Measurements from ENCODE around the gene RARS1. TPM values are rescaled to one million over a fixed set of nuclear protein-coding genes. Genes with fewer than 3 reads are reported as not detected.

RARS1 gene
- total RNA-seq: 104 and 151 TPM in 2 replicates

DNA sequence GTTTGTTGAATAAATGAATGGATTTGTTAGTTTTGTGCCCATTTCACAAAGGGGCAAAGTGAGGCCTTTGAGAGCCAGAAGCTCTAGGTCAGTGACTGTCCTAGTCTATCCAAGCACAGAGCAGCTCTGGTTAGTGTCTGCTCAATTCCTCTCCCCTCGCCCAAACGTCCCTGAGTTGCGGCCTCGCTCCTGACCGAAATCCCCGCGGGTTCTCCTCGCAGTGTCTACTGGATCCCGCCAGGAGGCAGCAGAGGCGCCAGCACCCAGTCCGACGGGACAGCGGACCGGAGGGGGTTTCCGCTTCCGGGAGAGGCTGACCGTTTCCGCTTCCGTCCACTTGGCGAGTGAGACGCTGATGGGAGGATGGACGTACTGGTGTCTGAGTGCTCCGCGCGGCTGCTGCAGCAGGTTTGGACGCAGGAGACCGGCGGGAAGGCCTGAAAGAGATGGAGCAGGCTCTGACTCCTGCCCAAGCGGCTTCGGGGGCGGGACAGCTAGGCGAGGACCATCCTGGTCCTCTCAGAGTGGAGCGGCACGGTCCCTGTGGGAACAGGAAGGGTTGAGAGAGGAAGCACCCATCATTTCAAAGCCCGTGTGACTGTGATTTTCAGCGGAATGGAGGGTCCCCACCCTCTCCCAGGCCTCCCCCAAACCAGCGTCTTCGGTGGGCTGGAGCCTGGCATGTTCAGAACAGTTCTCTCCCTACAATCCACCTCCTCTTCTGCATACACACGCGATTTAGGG, at the start of gene RARS1:
Gene RARS1, plus strand, starts transcription at position 336 of the 744 bp plus-strand sequence. Its CDS starts 28 bp downstream, at position 364.

DNA sequence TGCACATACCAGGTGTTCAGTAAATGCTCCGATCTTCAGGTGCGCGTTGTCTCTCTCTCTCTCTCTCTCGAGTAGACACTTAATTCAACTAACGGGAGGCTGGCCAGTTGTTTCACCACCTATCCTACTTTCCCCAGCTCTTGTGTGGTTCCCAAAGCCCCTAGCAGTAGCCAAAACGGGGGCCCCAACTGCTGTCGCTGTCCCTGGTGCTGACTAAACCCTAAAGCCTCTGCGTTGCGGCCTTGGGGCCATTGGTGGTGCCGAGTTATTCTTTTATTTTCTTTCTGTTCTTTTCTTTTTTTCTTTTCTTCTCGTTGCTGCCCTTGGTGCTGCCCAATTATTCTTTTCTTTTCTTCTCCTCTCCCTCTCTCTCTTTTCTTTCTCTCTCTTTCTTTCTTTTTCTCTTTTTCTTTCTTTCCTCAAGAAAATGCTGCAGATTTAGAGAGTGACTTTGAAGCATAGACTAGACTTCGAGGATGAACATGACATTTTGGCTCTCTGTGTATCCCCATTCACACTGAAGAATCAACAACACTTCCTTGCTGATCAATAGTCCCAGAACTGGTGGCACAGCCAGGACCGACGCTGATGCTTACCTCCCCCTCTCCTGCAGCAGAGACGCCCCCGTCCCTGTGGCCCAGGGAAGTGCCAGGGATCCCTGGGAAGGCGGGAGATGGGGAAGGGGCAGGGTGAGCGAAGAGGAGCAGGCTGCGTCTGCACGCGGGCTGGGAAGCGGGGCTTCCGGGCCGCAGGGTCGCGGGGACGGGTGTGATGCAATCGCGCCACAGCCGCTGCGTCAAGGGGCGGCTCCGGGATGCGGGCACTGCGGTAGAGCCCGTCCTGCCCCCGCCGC, 42.5 kb downstream of the RARS1 start, which contains the start of gene FBLL1:
Gene FBLL1, plus strand, starts transcription at position 785 of the 853 bp plus-strand sequence. CDS start 200 bp downstream, outside the sequence.

Other genes with a start within 250 kb of the RARS1 start
- gene WWC1, start 194.8 kb upstream of the RARS1 start, total RNA-seq: 0.17 and 0.32 TPM in 2 replicates
- 0.26 and 0.79 TPM in 2 replicates for gene FBLL1, start 42.8 kb downstream of the RARS1 start, total RNA-seq
- 12.0 and 18.4 TPM in 2 replicates for gene PANK3, start 92.9 kb downstream of the RARS1 start, total RNA-seq